PC-3 (cell line): ENCODE measurements around the gene PPP2R5E. TPM values are rescaled to one million over a fixed set of nuclear protein-coding genes. Genes with fewer than 3 reads are reported as not detected.

Experiments used
- ATAC-seq: fragments of 200-7000 bp; cut with Tn5 transposase; 2 replicates; pipeline ENCODE4 v1.9.1; 2020; ENCODE audit warnings: mild to moderate bottlenecking, moderate library complexity
- BruUV-seq: library from RNA; stranded (reverse); fragments of 400-500 nt; replicated peaks from 2 replicates; lab custom pipeline; 2021; lab: Mats Ljungman, UMichigan
- CTCF ChIA-PET: fragments of 300-600 bp; sonication (Branson Sonifier 250); formaldehyde crosslinking; loops from one replicate; lab custom pipeline; 2022; ENCODE audit warnings: antibody characterized with exemption; lab: Charles Lee
- POLR2A ChIA-PET: fragments of 300-600 bp; sonication (Branson Sonifier 250); formaldehyde crosslinking; loops from one replicate; lab custom pipeline; 2022; ENCODE audit warnings: antibody characterized with exemption; ENCODE audit not compliant: unreplicated experiment; lab: Charles Lee
- DNase-seq: peaks from one replicate; pipeline ENCODE4 v3.0.0-alpha.2; 2015
- H2AFZ ChIP-seq: fragments of 300-600 bp; sonication (generic); 2 replicates; pipeline ENCODE4 v1.6.0; 2016; ENCODE audit warnings: antibody characterized with exemption, low read length
- H3F3A ChIP-seq: fragments of 300-600 bp; sonication (generic); one replicate; pipeline ENCODE4 v1.6.0; 2017; ENCODE audit warnings: antibody characterized with exemption, low read length, control low read depth, mild to moderate bottlenecking; ENCODE audit not compliant: unreplicated experiment
- H3K27ac ChIP-seq: fragments of 300-600 bp; sonication (generic); 2 replicates; pipeline ENCODE4 v1.5.1; 2016; ENCODE audit warnings: mild to moderate bottlenecking, low read length
- H3K27me3 ChIP-seq: fragments of 300-600 bp; sonication (generic); 2 replicates; pipeline ENCODE4 v1.6.1; 2016; ENCODE audit warnings: low read length, mixed read lengths
- H3K36me3 ChIP-seq: fragments of 300-600 bp; sonication (generic); 2 replicates; pipeline ENCODE4 v1.6.1; 2016; ENCODE audit warnings: low read depth, mixed run types, low read length, mixed read lengths
- H3K4me1 ChIP-seq: fragments of 300-600 bp; sonication (generic); 2 replicates; pipeline ENCODE4 v1.5.1; 2016; ENCODE audit warnings: low read length; ENCODE audit not compliant: insufficient read depth
- H3K4me2 ChIP-seq: fragments of 300-600 bp; sonication (generic); 2 replicates; pipeline ENCODE4 v1.6.0; 2016; ENCODE audit warnings: low read length
- H3K4me3 ChIP-seq: fragments of 300-600 bp; sonication (generic); 2 replicates; pipeline ENCODE4 v1.5.1; 2016; ENCODE audit warnings: mild to moderate bottlenecking, low read length, mixed read lengths
- H3K79me2 ChIP-seq: fragments of 300-600 bp; sonication (generic); 2 replicates; pipeline ENCODE4 v1.6.1; 2017; ENCODE audit warnings: low read length, mixed read lengths
- H3K9ac ChIP-seq: fragments of 300-600 bp; sonication (generic); 2 replicates; pipeline ENCODE4 v1.6.0; 2016; ENCODE audit warnings: mild to moderate bottlenecking, low read length
- H3K9me2 ChIP-seq: fragments of 300-600 bp; sonication (generic); replicated peaks from 2 replicates; pipeline ENCODE4 v1.6.1; 2016; ENCODE audit warnings: mixed run types, low read length, mixed read lengths
- H3K9me3 ChIP-seq: fragments of 300-600 bp; sonication (generic); 2 replicates; pipeline ENCODE4 v1.6.1; 2016; ENCODE audit warnings: low read length, mixed read lengths
- H4K20me1 ChIP-seq: fragments of 300-600 bp; sonication (generic); 2 replicates; pipeline ENCODE4 v1.6.1; 2016; ENCODE audit warnings: low read length, mixed read lengths
- CTCF ChIP-seq: fragments of 300-600 bp; sonication (generic); conservative IDR thresholded peaks from 2 replicates; pipeline ENCODE4 v1.5.1; 2017; ENCODE audit warnings: antibody characterized with exemption, low read depth, mild to moderate bottlenecking, low read length
- EZH2 ChIP-seq: fragments of 300-600 bp; sonication (generic); IDR thresholded peaks from one replicate; pipeline ENCODE4 v1.6.1; 2017; ENCODE audit warnings: antibody characterized with exemption, mild to moderate bottlenecking, low read length; ENCODE audit not compliant: unreplicated experiment
- EZH2phosphoT487 ChIP-seq: fragments of 300-600 bp; sonication (generic); IDR thresholded peaks from 2 replicates; pipeline ENCODE4 v1.6.1; 2018; ENCODE audit warnings: mild to moderate bottlenecking, antibody characterized with exemption, low read length, borderline replicate concordance
- intact Hi-C: fragments of 100-400 bp; cut with micrococcal nuclease; formaldehyde crosslinking; loops from 2 replicates; pipeline ENCODE4 v1.9.0; 2023
- total RNA-seq: library from RNA; depleted of rRNA; stranded (reverse); fragments of >200 nt; gene quantifications from 2 replicates; pipeline ENCODE4 v1.2.3, GENCODE V29; 2014

Gene PPP2R5E
- total RNA-seq, 1 experiment from 2014 or later = 17.2 TPM

- Histone ChIP-seq H3K27me3 (no peaks in the 10 kb centered on the region), H3K9ac (no peak overlapping the region), H3K4me2 (no peak overlapping the region), H3K4me1 (peaks cover 8% of the 10 kb centered on the region; the same call in 1 of the 2 replicates), H3F3A (no peaks in the 10 kb centered on the region), H3K36me3 (no peaks in the 10 kb centered on the region), H3K27ac (no peak overlapping the region), H4K20me1 (no peaks in the 10 kb centered on the region), H3K9me3 (no peaks in the 10 kb centered on the region), H3K9me2 (no peaks in the 10 kb centered on the region), H3K4me3 (no peak overlapping the region), H2AFZ (no peak overlapping the region), H3K79me2 (no peaks in the 10 kb centered on the region)
- no peak for DNase-seq
- TF ChIP-seq CTCF (no peak), EZH2 (no peak), EZH2phosphoT487 (no peak)
- ChIA-PET CTCF (no interaction called here), POLR2A (no interaction called here)
- no TSS peak for BruUV-seq
- intact Hi-C loops = no loop called here
- no peak for ATAC-seq
Measured at GRCh38 chr14:63555572-63555971, 12.4 kb upstream of the PPP2R5E start.

- peak; percentile 60 for DNase-seq
- H3K4me2 ChIP-seq = peak overlapping the region; percentile 12
- no peaks in the 10 kb centered on the region for H3K27me3 ChIP-seq
- H3K36me3 ChIP-seq = no peaks in the 10 kb centered on the region
- ChIA-PET POLR2A (no interaction called here), CTCF (no interaction called here)
- H3K4me3 ChIP-seq = no peak overlapping the region
- intact Hi-C loops = no loop called here
- H3F3A ChIP-seq = no peaks in the 10 kb centered on the region
- no peaks in the 10 kb centered on the region for H3K9me3 ChIP-seq
- peak overlapping the region; percentile 45 for H2AFZ ChIP-seq
- no TSS peak for BruUV-seq
- TF ChIP-seq CTCF = no peak
- TF ChIP-seq EZH2phosphoT487 = no peak
- no peak for TF ChIP-seq EZH2
- ATAC-seq = peak; percentile 91
- no peaks in the 10 kb centered on the region for H3K79me2 ChIP-seq
- peaks cover 8% of the 10 kb centered on the region; the same call in 1 of the 2 replicates for H3K4me1 ChIP-seq
- H3K27ac ChIP-seq = 0 out of 2 replicates have a peak overlapping the region, but pooled peaks have one; percentile 16
- H4K20me1 ChIP-seq = no peaks in the 10 kb centered on the region
- no peak overlapping the region for H3K9ac ChIP-seq
- no peaks in the 10 kb centered on the region for H3K9me2 ChIP-seq
Measured at GRCh38 chr14:63551332-63551731, 8.2 kb upstream of the PPP2R5E start.

GRCh38 chr14:63547798-63548335, 4.7 kb upstream of the PPP2R5E start:
- BruUV-seq = no TSS peak
- no peaks in the 10 kb centered on the region for H3K9me2 ChIP-seq
- H2AFZ ChIP-seq = no peak overlapping the region
- POLR2A ChIA-PET = interaction anchor here (0.6 kb wide), 1 partner anchor 82 kb away, joined by 3 read pairs; no protein-coding TSS in a partner anchor
- H3K9ac ChIP-seq = no peak overlapping the region
- DNase-seq (no peak), ATAC-seq (no peak)
- H4K20me1 ChIP-seq = no peaks in the 10 kb centered on the region
- H3K36me3 ChIP-seq = no peaks in the 10 kb centered on the region
- H3K4me1 ChIP-seq = peaks cover 18% of the 10 kb centered on the region
- H3K27me3 ChIP-seq = no peaks in the 10 kb centered on the region
- no peaks in the 10 kb centered on the region for H3K9me3 ChIP-seq
- H3F3A ChIP-seq = no peaks in the 10 kb centered on the region
- no peak overlapping the region for H3K4me3 ChIP-seq
- H3K79me2 ChIP-seq = peaks cover 9% of the 10 kb centered on the region
- no peak for TF ChIP-seq CTCF
- TF ChIP-seq EZH2phosphoT487 = no peak
- no peak for TF ChIP-seq EZH2
- no peak overlapping the region for H3K4me2 ChIP-seq
- no peak overlapping the region for H3K27ac ChIP-seq
- CTCF ChIA-PET = no interaction called here
- intact Hi-C loops = no loop called here
